H1 (cell line): ENCODE measurements around the gene CHD6. TPM values are rescaled to one million over a fixed set of nuclear protein-coding genes. Genes with fewer than 3 reads are reported as not detected.

Source experiments
- CTCF ChIA-PET: fragments of 300-600 bp; sonication (Branson Sonifier 250); formaldehyde crosslinking; loops from one replicate; lab custom pipeline; 2021; ENCODE audit not compliant: partially characterized antibody; lab: Charles Lee
- POLR2A ChIA-PET: fragments of 300-600 bp; sonication (Branson Sonifier 250); formaldehyde crosslinking; loops from one replicate; lab custom pipeline; 2021; ENCODE audit warnings: inconsistent platforms; ENCODE audit not compliant: partially characterized antibody; lab: Charles Lee
- DNase-seq, 2 experiments: peaks; one replicate each; pipeline versions ENCODE4 v3.0.0 to v3.0.0-alpha.2; 2010 to 2022; ENCODE audit warnings: low spot score in 2 of 2, low read depth in 1 of 2, mixed read lengths in 1 of 2
- FAIRE-seq: peaks from 2 replicates; lab custom pipeline; 2011; peaks lifted over from hg19 to GRCh38; lab: Jason Lieb, UNC
- H2AFZ ChIP-seq: 2 replicates; pipeline ENCODE4 v1.8.1; 2012; ENCODE audit warnings: low read length, inconsistent platforms
- H2AK5ac ChIP-seq: 2 replicates; pipeline ENCODE4 v1.6.1; 2013; ENCODE audit warnings: low read depth, low read length
- H2BK120ac ChIP-seq: replicated peaks from 2 replicates; pipeline ENCODE3; 2013; ENCODE audit warnings: low read depth, low read length, inconsistent platforms
- H2BK12ac ChIP-seq: 2 replicates; pipeline ENCODE4 v1.6.1; 2013; ENCODE audit warnings: low read depth, low read length
- H2BK15ac ChIP-seq: 2 replicates; pipeline ENCODE4 v1.6.1; 2013; ENCODE audit warnings: low read length
- H2BK20ac ChIP-seq: 2 replicates; pipeline ENCODE4 v1.6.1; 2013; ENCODE audit warnings: low read length
- H2BK5ac ChIP-seq: 2 replicates; pipeline ENCODE4 v1.6.1; 2013; ENCODE audit warnings: low read depth, low read length
- H3K14ac ChIP-seq: 2 replicates; pipeline ENCODE4 v1.6.1; 2013; ENCODE audit warnings: inconsistent platforms; ENCODE audit not compliant: insufficient read length
- H3K18ac ChIP-seq: 2 replicates; pipeline ENCODE4 v1.6.1; 2013; ENCODE audit warnings: low read length; ENCODE audit errors: extremely low read depth
- H3K23ac ChIP-seq: 2 replicates; pipeline ENCODE4 v1.6.1; 2013; ENCODE audit warnings: inconsistent platforms; ENCODE audit not compliant: insufficient read length
- H3K23me2 ChIP-seq: 2 replicates; pipeline ENCODE4 v1.6.1; 2013; ENCODE audit warnings: low read depth, low read length
- H3K27ac ChIP-seq: 2 replicates; pipeline ENCODE4 v1.6.1; 2011; ENCODE audit warnings: low read depth, low read length, inconsistent platforms
- H3K27me3 ChIP-seq, 4 experiments: replicated peaks in 1 of 4; 1 replicate in 1 of 4; 2 replicates in 3 of 4; pipeline versions ENCODE4 v1.6.1 to v1.8.1; 2011 to 2013; ENCODE audit warnings: low read length in 3 of 4, mild to moderate bottlenecking in 3 of 4, inconsistent platforms in 2 of 4, mixed read lengths in 2 of 4, moderate library complexity in 1 of 4; ENCODE audit not compliant: control insufficient read depth in 3 of 4, insufficient read depth in 3 of 4; ENCODE audit errors: extremely low read depth in 1 of 4
- H3K36me3 ChIP-seq, 4 experiments: 2 replicates each; pipeline versions ENCODE4 v1.6.1 to v1.8.1; 2011 to 2013; ENCODE audit warnings: mild to moderate bottlenecking in 4 of 4, low read length in 3 of 4, moderate library complexity in 2 of 4, control low read depth in 1 of 4, inconsistent platforms in 1 of 4; ENCODE audit not compliant: insufficient read depth in 4 of 4, control insufficient read depth in 2 of 4
- H3K4ac ChIP-seq: replicated peaks from 2 replicates; pipeline ENCODE3; 2013; ENCODE audit warnings: low read length, low read depth, mixed read lengths, inconsistent platforms; ENCODE audit not compliant: insufficient read length
- H3K4me1 ChIP-seq, 4 experiments: replicated peaks in 1 of 4; 1 replicate in 1 of 4; 2 replicates in 3 of 4; pipeline versions ENCODE4 v1.6.1 to v1.8.1; 2011 to 2013; ENCODE audit warnings: low read length in 3 of 4, inconsistent platforms in 2 of 4, mixed read lengths in 1 of 4; ENCODE audit not compliant: insufficient read depth in 4 of 4, control insufficient read depth in 3 of 4
- H3K4me2 ChIP-seq, 2 experiments: 2 replicates each; pipeline versions ENCODE4 v1.6.1 to v1.8.1; 2011 to 2013; ENCODE audit warnings: low read depth in 2 of 2, low read length in 2 of 2, control low read depth in 1 of 2, inconsistent platforms in 1 of 2, mild to moderate bottlenecking in 1 of 2; ENCODE audit not compliant: insufficient read depth in 1 of 2
- H3K4me3 ChIP-seq, 4 experiments: fragments of 200-600, 300-600 bp in 1 of 4; sonication (generic), shearing (Covaris generic), sonication (Bioruptor Twin) in 1 of 4; 2 replicates each; pipeline versions ENCODE4 v1.5.1 to v1.8.1; 2011 to 2016; ENCODE audit warnings: low read length in 4 of 4, low read depth in 3 of 4, control low read depth in 2 of 4, inconsistent platforms in 2 of 4, mild to moderate bottlenecking in 2 of 4, mixed read lengths in 1 of 4, moderate library complexity in 1 of 4; ENCODE audit not compliant: insufficient read depth in 2 of 4; ENCODE audit errors: extremely low read depth in 1 of 4
- H3K56ac ChIP-seq: replicated peaks from 2 replicates; pipeline ENCODE3; 2013; ENCODE audit warnings: low read depth, mild to moderate bottlenecking, mixed read lengths, low read length, inconsistent platforms; ENCODE audit not compliant: insufficient read length
- H3K79me1 ChIP-seq: 2 replicates; pipeline ENCODE4 v1.6.1; 2013; ENCODE audit warnings: low read depth, low read length, control low read depth
- H3K79me2 ChIP-seq, 2 experiments: 2 replicates each; pipeline versions ENCODE4 v1.6.1 to v1.8.1; 2012 to 2013; ENCODE audit warnings: low read length in 2 of 2, mild to moderate bottlenecking in 2 of 2, inconsistent platforms in 1 of 2; ENCODE audit not compliant: insufficient read depth in 2 of 2, control insufficient read depth in 1 of 2
- H3K9ac ChIP-seq, 4 experiments: replicated peaks in 1 of 4; 1 replicate in 1 of 4; 2 replicates in 3 of 4; pipeline versions ENCODE4 v1.6.1 to v1.8.1; 2011 to 2013; ENCODE audit warnings: low read depth in 3 of 4, low read length in 3 of 4, control low read depth in 2 of 4, mild to moderate bottlenecking in 2 of 4, moderate library complexity in 2 of 4, inconsistent platforms in 1 of 4; ENCODE audit errors: extremely low read depth in 1 of 4
- H3K9me3 ChIP-seq, 2 experiments: 2 replicates each; pipeline versions ENCODE4 v1.6.1 to v1.8.1; 2012 to 2013; ENCODE audit warnings: mild to moderate bottlenecking in 2 of 2, moderate library complexity in 2 of 2, control low read depth in 1 of 2, inconsistent platforms in 1 of 2, low read depth in 1 of 2, low read length in 1 of 2, mixed read lengths in 1 of 2; ENCODE audit not compliant: insufficient read depth in 2 of 2
- H4K20me1 ChIP-seq, 2 experiments: replicated peaks in 1 of 2; 2 replicates each; pipeline versions ENCODE3 to v1.8.1; 2011 to 2013; ENCODE audit warnings: inconsistent platforms in 2 of 2, low read length in 2 of 2, mild to moderate bottlenecking in 1 of 2; ENCODE audit not compliant: insufficient read depth in 2 of 2, control insufficient read depth in 1 of 2
- H4K5ac ChIP-seq: 2 replicates; pipeline ENCODE4 v1.6.1; 2013; ENCODE audit warnings: low read length, low read depth, mixed read lengths, inconsistent platforms; ENCODE audit not compliant: insufficient read length
- H4K8ac ChIP-seq: 2 replicates; pipeline ENCODE4 v1.8.0; 2013; ENCODE audit warnings: mild to moderate bottlenecking, moderate library complexity, low read length, inconsistent platforms; ENCODE audit not compliant: insufficient read depth; ENCODE audit errors: extremely low read depth
- H4K91ac ChIP-seq: replicated peaks from 2 replicates; pipeline ENCODE3; 2013; ENCODE audit warnings: low read length, mixed read lengths, inconsistent platforms; ENCODE audit not compliant: insufficient read length
- BCL11A ChIP-seq, 2 experiments: IDR thresholded peaks; one replicate each; pipeline ENCODE4 v1.6.1; 2011; ENCODE audit warnings: low read depth in 2 of 2, low read length in 2 of 2, mild to moderate bottlenecking in 2 of 2
- EP300 ChIP-seq, 2 experiments: IDR thresholded peaks; 1 replicate in 1 of 2; 2 replicates in 1 of 2; pipeline ENCODE4 v1.6.1; 2011 to 2012; ENCODE audit warnings: low read depth in 2 of 2, low read length in 2 of 2, mild to moderate bottlenecking in 2 of 2, borderline replicate concordance in 1 of 2, inconsistent platforms in 1 of 2, moderate library complexity in 1 of 2
- HDAC6 ChIP-seq: IDR thresholded peaks from one replicate; pipeline ENCODE4 v1.7.1; 2012; ENCODE audit warnings: low read depth, mild to moderate bottlenecking, inconsistent platforms, low read length, moderate library complexity
- JUND ChIP-seq: IDR thresholded peaks from 2 replicates; pipeline ENCODE4 v1.6.1; 2011; ENCODE audit warnings: mild to moderate bottlenecking, improper control_type of control experiment, low read length
- SAP30 ChIP-seq: fragments of 300-600 bp; sonication (generic); IDR thresholded peaks from 2 replicates; pipeline ENCODE4 v1.7.1; 2012; ENCODE audit warnings: low read length, moderate library complexity, mild to moderate bottlenecking, inconsistent platforms; ENCODE audit not compliant: insufficient read depth, insufficient replicate concordance
- SP2 ChIP-seq: IDR thresholded peaks from 2 replicates; pipeline ENCODE4 v1.6.1; 2012; ENCODE audit warnings: mild to moderate bottlenecking, low read length, inconsistent platforms
- TBP ChIP-seq: IDR thresholded peaks from 2 replicates; pipeline ENCODE4 v1.6.1; 2011; ENCODE audit warnings: low read depth, low read length, improper control_type of control experiment
- WGBS, 2 experiments: shearing (Covaris generic) in 1 of 2; methylation state at CpG; one replicate each; pipeline versions ENCODE4 v1.1.6 to v1.1.7; 2013 to 2015; ENCODE audit warnings: low lambda C conversion rate in 2 of 2, mixed read lengths in 2 of 2, inconsistent platforms in 1 of 2, low coverage in 1 of 2, missing lambda C conversion rate in 1 of 2; ENCODE audit not compliant: insufficient replicate concordance in 2 of 2, insufficient coverage in 1 of 2, insufficient read length in 1 of 2; ENCODE audit errors: extremely low coverage in 1 of 2, missing lambda C conversion rate in 1 of 2; 5-methylcytosine and 5-hydroxymethylcytosine counted together
- polyA plus RNA-seq, 7 experiments: library from polyadenylated mRNA; depleted of rRNA in 3 of 7; stranded (reverse) in 5 of 7; unstranded in 2 of 7; fragments of >200 nt in 5 of 7; fragments of 200-250 nt in 2 of 7; gene quantifications; 1 replicate in 5 of 7; 2 replicates in 1 of 7; 4 replicates in 1 of 7; pipeline versions ENCODE4 v1.2.1 to v1.2.3, GENCODE V29; 2011 to 2013; ENCODE audit warnings: missing spikeins in 2 of 7, mixed read lengths in 2 of 7
- total RNA-seq: library from RNA; stranded (reverse); fragmentation: NEBNext Ultra II Directional; extraction: Animal tissue kit (Norgen Biotek cat#: 25700); gene quantifications from 2 replicates; pipeline ENCODE4 v1.2.1, GENCODE V29; 2021
- TF ChIP-seq, protein P1 (sequence below): IDR thresholded peaks from 2 replicates; pipeline ENCODE4 v1.6.1; 2011; ENCODE audit warnings: low read length, improper control_type of control experiment
- TF ChIP-seq, protein P2 (sequence below), 3 experiments: IDR thresholded peaks; 1 replicate in 2 of 3; 2 replicates in 1 of 3; pipeline versions ENCODE4 v1.5.1 to v1.6.1; 2011; ENCODE audit warnings: low read length in 3 of 3, mild to moderate bottlenecking in 3 of 3, inconsistent platforms in 2 of 3, low read depth in 1 of 3, moderate library complexity in 1 of 3; ENCODE audit not compliant: insufficient read depth in 1 of 3; ENCODE audit errors: control extremely low read depth in 1 of 3

The CHD6 gene
- total and polyA plus RNA-seq, 2 of the 8 experiments (the other 6 are each of a cell fraction or from before 2014, with no cell fraction given), result 11.1 to 62.9 TPM

DNA sequence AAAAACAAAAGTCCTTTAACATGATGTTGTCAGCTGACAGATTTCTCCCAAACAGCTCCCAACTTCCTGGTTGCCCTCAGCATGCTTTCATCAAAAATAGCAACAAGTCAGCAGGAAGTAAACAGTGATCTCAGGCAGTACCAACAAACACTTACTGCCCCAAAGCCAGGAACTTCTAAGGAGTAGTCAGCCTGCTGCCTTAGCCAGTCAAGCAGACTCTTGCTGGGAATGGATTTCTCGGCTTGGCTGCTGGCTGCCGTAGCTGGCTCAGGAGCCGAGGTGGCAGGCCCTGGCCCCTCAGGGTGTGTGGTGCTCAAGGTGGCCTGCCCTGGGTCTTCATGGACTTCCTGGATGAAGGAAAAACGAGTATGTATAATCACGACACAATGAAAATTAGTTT lies 205.0 kb downstream of the CHD6 start:
- Histone ChIP-seq H3K4me2 (no peak overlapping the region), H4K91ac (no peak overlapping the region), H2BK5ac (no peak overlapping the region), H3K27ac (no peak overlapping the region), H3K9ac (no peak overlapping the region), H3K23ac (no peak overlapping the region), H3K4me1 (no peaks in the 10 kb centered on the region), H3K9me3 (no peaks in the 10 kb centered on the region), H3K4me3 (no peak overlapping the region), H2BK20ac (no peak overlapping the region), H4K5ac (no peak overlapping the region), H3K4ac (no peak overlapping the region), H3K14ac (no peak overlapping the region), H3K36me3 (peaks cover 37 to 92% (median 76%) of the 10 kb centered on the region in 4 experiments), H2BK120ac (no peak overlapping the region), H2BK12ac (no peak overlapping the region), H4K20me1 (peaks cover 0 to 5% of the 10 kb centered on the region in 2 experiments), H3K18ac (no peak overlapping the region), H3K79me2 (no peaks in the 10 kb centered on the region), H2BK15ac (no peak overlapping the region), H3K79me1 (no peaks in the 10 kb centered on the region), H3K56ac (no peak overlapping the region), H2AK5ac (no peak overlapping the region), H4K8ac (no peak overlapping the region), H2AFZ (no peak overlapping the region), H3K23me2 (no peaks in the 10 kb centered on the region), H3K27me3 (no peaks in the 10 kb centered on the region)
- FAIRE-seq (no peak), DNase-seq (no peak)
- CTCF ChIA-PET, result interaction anchor here (0.8 to 1.4 kb wide), 4 partner anchors 15 to 181 kb away, joined by 3 to 5 read pairs (median 3); no protein-coding TSS in a partner anchor
- POLR2A ChIA-PET, result no interaction called here
- 92% methylated on average over 5 of the region's 5 CpGs; no CpG with 5 or more reads in 1 of the 2 experiments for WGBS, 2 experiments
- TF ChIP-seq HDAC6 (no peak), TBP (no peak), JUND (no peak), SP2 (no peak), EP300 (IDR thresholded peaks at IDR 0.05; ENCODE audit: borderline replicate concordance in 1 of 2, low read depth in 2 of 2, low read length in 2 of 2) (no peak), BCL11A (IDR thresholded peaks at IDR 0.05; ENCODE audit: low read depth in 2 of 2, low read length in 2 of 2) (no peak), SAP30 (no peak)
- TF ChIP-seq, protein P1, sequence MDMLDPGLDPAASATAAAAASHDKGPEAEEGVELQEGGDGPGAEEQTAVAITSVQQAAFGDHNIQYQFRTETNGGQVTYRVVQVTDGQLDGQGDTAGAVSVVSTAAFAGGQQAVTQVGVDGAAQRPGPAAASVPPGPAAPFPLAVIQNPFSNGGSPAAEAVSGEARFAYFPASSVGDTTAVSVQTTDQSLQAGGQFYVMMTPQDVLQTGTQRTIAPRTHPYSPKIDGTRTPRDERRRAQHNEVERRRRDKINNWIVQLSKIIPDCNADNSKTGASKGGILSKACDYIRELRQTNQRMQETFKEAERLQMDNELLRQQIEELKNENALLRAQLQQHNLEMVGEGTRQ, result no peak
- TF ChIP-seq, protein P2, sequence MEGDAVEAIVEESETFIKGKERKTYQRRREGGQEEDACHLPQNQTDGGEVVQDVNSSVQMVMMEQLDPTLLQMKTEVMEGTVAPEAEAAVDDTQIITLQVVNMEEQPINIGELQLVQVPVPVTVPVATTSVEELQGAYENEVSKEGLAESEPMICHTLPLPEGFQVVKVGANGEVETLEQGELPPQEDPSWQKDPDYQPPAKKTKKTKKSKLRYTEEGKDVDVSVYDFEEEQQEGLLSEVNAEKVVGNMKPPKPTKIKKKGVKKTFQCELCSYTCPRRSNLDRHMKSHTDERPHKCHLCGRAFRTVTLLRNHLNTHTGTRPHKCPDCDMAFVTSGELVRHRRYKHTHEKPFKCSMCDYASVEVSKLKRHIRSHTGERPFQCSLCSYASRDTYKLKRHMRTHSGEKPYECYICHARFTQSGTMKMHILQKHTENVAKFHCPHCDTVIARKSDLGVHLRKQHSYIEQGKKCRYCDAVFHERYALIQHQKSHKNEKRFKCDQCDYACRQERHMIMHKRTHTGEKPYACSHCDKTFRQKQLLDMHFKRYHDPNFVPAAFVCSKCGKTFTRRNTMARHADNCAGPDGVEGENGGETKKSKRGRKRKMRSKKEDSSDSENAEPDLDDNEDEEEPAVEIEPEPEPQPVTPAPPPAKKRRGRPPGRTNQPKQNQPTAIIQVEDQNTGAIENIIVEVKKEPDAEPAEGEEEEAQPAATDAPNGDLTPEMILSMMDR (IDR thresholded peaks at IDR 0.05; ENCODE audit: control extremely low read depth in 1 of 3, insufficient read depth in 1 of 3, low read depth in 1 of 3, low read length in 3 of 3), result no peak
